Tibial nerve (tissue), 4 donors: ENCODE data around the gene RAD9B.

Experiments
- CTCF ChIP-seq, 5 experiments: fragments of 200-600 bp in 3 of 5; fragments of 450-650 bp in 2 of 5; sonication (generic) in 3 of 5; IDR thresholded peaks; one replicate each; pipeline ENCODE4 v1.5.1; 2016 to 2019; ENCODE audit warnings: antibody characterized with exemption in 5 of 5, mild to moderate bottlenecking in 3 of 5, moderate library complexity in 2 of 5
- EP300 ChIP-seq, 2 donors: sonication (generic); formaldehyde crosslinking; IDR thresholded peaks; one replicate each; pipeline ENCODE4 v1.6.1; 2017; ENCODE audit warnings: antibody characterized with exemption in 2 of 2, mild to moderate bottlenecking in 1 of 2
- POLR2A ChIP-seq, 2 donors: fragments of 450-650 bp; IDR thresholded peaks; one replicate each; pipeline ENCODE4 v1.6.1; 2017; ENCODE audit warnings: antibody characterized with exemption in 2 of 2, mild to moderate bottlenecking in 2 of 2, moderate library complexity in 2 of 2

GRCh38 chr12:110513842-110514241 lies 11.7 kb downstream of the RAD9B start:
- TF ChIP-seq CTCF (IDR thresholded peaks at IDR 0.05), result no peak
- no peak for TF ChIP-seq POLR2A (IDR thresholded peaks at IDR 0.05)
- TF ChIP-seq EP300 (IDR thresholded peaks at IDR 0.05), result no peak
